WI38 (cell line): Measurements from ENCODE around the gene LRP11.
A peak's percentile ranks its signal among the peaks of the same experiment; 100 is the strongest.
"Not testable (repeated sequence)": the region's sequence is repeated elsewhere in the genome, so short reads cannot be mapped to it uniquely, and the experiment has no call there.

Experiments
- H3K4me3 ChIP-seq: 2 replicates; pipeline ENCODE4 v1.5.1; 2011; ENCODE audit warnings: low read depth, mild to moderate bottlenecking, control low read depth, low read length
- CTCF ChIP-seq: IDR thresholded peaks from 2 replicates; pipeline ENCODE4 v1.5.1; 2012; ENCODE audit warnings: low read depth, mild to moderate bottlenecking, control low read depth, low read length

Gene LRP11

DNA sequence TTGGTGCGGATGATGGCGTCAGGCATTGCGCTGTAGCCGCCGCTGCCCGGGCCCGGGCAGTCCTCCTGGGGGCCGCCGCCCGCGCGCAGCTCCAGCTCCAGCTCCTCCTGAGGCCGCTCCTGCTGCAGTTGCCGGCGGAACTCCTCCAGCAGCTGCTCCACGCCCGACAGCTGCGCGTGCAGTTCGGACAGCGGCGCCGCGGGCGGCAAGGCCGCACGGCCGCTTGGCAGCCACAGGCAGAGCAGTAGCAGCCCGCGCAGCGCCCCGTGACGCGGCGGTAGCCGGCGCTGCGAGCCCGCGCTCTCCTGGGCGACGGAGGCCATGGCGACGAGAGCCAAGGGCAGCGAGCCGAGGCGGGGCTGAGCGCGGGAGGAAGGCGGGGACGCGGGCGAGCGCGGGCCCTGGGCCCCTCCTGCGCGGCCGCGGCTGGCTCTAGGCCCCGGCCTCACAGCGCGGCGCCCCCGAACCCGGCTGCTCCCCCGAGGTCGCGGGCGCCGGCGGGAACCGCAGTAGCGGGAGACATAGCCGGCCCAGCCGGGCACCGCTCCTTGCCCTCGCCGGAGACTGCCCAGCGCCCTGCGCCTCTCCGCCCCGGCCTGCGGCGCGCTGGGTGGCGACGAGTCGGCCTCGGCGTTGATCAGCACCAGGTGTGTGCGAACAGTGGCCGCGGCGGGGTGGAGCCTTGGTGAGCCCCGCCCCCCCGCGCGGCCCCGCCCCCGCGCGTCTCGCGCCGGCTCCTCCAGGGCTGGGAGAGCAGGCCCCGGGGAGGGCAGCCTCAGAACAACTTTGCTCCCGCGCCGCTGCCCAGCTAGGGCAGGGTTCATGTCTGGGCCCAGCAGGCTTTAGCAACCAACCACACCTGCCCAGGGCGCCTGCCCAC is at the start of gene LRP11:
Gene LRP11, minus strand, starts transcription at position 662 of the 880 bp plus-strand sequence. Its CDS starts 339 bp downstream, at position 323.
- H3K4me3 ChIP-seq = peak within 1 kb of the TSS; percentile 64
- TF ChIP-seq CTCF = no peak

- no peak overlapping the region for H3K4me3 ChIP-seq
- no peak for TF ChIP-seq CTCF
Observed at GRCh38 chr6:149913540-149914240, 49.5 kb upstream of the LRP11 start.

DNA sequence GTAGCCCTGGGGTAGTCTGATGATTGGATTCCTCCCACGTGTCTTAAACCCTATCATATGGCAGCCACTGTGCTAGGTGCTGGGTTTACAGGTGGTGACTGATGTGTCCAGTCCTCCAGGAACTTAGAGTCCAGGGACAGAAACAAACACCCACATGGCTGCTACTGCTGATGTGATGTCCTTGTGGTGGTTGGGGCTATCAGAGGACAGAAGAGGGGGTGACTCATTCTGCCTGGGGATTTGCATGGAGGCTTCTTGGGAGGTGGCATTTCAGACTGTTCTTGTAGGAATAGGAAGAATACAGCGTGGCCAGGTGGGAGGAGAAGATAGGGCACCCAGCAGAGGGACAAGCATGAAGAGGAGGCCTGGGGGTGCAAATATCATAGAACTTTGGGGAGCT is 48.9 kb upstream of the LRP11 start:
- no peak overlapping the region for H3K4me3 ChIP-seq
- TF ChIP-seq CTCF = no peak

DNA sequence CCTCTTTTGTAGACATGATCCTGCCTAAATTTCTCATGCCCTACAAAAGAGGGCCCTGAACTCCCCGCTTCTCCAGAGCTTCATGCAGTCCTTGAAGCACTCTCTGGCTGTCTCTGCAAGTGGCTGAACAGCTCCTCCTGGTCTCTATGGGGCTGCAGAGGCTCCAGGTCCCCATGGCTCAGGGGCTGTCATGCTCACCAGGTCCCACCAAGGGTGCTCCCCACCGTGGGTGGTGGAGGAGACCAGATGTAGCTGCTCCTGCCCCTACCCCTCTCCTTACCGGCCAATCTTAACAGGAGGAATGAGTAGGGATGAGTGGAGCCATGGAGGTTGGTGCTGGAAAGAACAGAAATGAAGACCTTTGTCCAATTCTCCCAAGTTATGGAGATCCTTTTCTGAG is 48.5 kb upstream of the LRP11 start:
- not testable (repeated sequence) for H3K4me3 ChIP-seq

- no peak overlapping the region for H3K4me3 ChIP-seq
- TF ChIP-seq CTCF = no peak
Observed at GRCh38 chr6:149910721-149911151, 46.6 kb upstream of the LRP11 start.

DNA sequence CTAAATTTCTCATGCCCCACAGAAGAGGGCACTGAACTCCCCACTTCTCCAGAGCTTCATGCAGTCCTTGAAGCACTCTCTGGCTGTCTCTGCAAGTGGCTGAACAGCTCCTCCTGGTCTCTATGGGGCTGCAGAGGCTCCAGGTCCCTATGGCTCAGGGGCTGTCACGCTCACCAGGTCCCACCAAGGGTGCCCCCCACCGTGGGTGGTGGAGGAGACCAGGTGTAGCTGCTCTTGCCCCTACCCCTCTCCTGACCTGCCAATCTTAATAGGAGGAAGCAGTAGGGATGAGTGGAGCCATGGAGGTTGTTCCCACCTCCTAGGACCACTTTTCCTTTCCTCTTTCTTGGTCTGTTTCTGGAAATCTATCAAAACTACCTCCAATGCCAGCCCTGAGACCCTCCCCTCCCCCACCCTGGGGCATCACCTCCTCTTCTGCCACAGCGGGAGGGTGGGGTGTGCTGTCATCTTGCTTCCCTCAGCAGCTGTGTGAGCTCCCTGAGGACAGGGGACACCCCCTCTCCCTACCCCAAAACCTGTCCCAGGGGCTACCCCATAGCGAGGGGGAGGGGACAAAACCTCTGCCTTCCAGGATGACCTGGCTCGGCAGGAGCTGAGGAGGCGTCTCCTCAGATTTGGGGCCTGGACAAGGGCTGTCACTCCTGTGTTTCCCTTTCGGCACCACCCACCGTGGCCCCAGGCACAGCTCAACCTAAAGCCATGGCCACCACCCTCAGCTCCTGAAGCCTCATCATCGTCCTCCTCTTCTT is 45.7 kb upstream of the LRP11 start:
- no peak for TF ChIP-seq CTCF
- no peak overlapping the region for H3K4me3 ChIP-seq

- not testable (repeated sequence) for H3K4me3 ChIP-seq
Observed at GRCh38 chr6:149908480-149908879, 44.3 kb upstream of the LRP11 start.

- H3K4me3 ChIP-seq = no peak overlapping the region
- TF ChIP-seq CTCF = no peak
Observed at GRCh38 chr6:149907317-149907716, 43.2 kb upstream of the LRP11 start.
